ENCODE data around the gene TMEM95. TPM values are rescaled to one million over a fixed set of nuclear protein-coding genes. Genes with fewer than 3 reads are reported as not detected.

Gene TMEM95
- total RNA-seq, 1 donor from 2014 or later: not detected

- no peak for DNase-seq (ENCODE audit: low spot score, unreplicated experiment)
- peaks cover 15% of the 10 kb centered on the region for H3K36me3 Mint-ChIP-seq (ENCODE audit: insufficient read depth)
- H3K4me3 Mint-ChIP-seq (ENCODE audit: low read depth): peak overlapping the region; percentile 72
Observed at GRCh38 chr17:7405350-7406234, 50.6 kb downstream of the TMEM95 start.

GRCh38 chr17:7406235-7406825, 51.4 kb downstream of the TMEM95 start:
- Mint-ChIP-seq H3K4me3 (ENCODE audit: low read depth) (peak overlapping the region; percentile 70), H3K36me3 (ENCODE audit: insufficient read depth) (peaks cover 15% of the 10 kb centered on the region), H3K9me3 (ENCODE audit: low read depth) (no peaks in the 10 kb centered on the region), H3K4me1 (ENCODE audit: low read depth) (peaks cover 12% of the 10 kb centered on the region), H3K27me3 (peaks cover 27% of the 10 kb centered on the region), H3K27ac (peak overlapping the region; percentile 35)
- no peak for DNase-seq (ENCODE audit: low spot score, unreplicated experiment)
- TF ChIP-seq CTCF (IDR thresholded peaks at IDR 0.05; ENCODE audit: unreplicated experiment): no peak

More at GRCh38 chr17:7405350-7406234, 50.6 kb downstream of the TMEM95 start:
- no peak for TF ChIP-seq CTCF (IDR thresholded peaks at IDR 0.05; ENCODE audit: unreplicated experiment)
- H3K9me3 Mint-ChIP-seq (ENCODE audit: low read depth): no peaks in the 10 kb centered on the region
- peak overlapping the region; percentile 35 for H3K27ac Mint-ChIP-seq
- H3K27me3 Mint-ChIP-seq: peaks cover 27% of the 10 kb centered on the region
- H3K4me1 Mint-ChIP-seq (ENCODE audit: low read depth): peaks cover 12% of the 10 kb centered on the region

Other genes starting within 250 kb of the TMEM95 start
- 2.7 and 3.0 TPM in 2 replicates for gene ASGR2, start 240.3 kb upstream of the TMEM95 start, total RNA-seq
- gene ASGR1, start 175.8 kb upstream of the TMEM95 start, total RNA-seq: 10.6 and 11.1 TPM in 2 replicates
- gene DLG4, start 135.3 kb upstream of the TMEM95 start, total RNA-seq: 46.3 and 48.6 TPM in 2 replicates
- 653 and 693 TPM in 2 replicates for gene ACADVL, start 135.2 kb upstream of the TMEM95 start, total RNA-seq
- 104 TPM in 2 replicates for gene DVL2, start 120.6 kb upstream of the TMEM95 start, total RNA-seq
- gene PHF23, start 115.7 kb upstream of the TMEM95 start, total RNA-seq: 66.9 and 73.7 TPM in 2 replicates
- gene GABARAP, start 112.7 kb upstream of the TMEM95 start, total RNA-seq: 447 and 466 TPM in 2 replicates
- 134 and 137 TPM in 2 replicates for gene CTDNEP1, start 103.4 kb upstream of the TMEM95 start, total RNA-seq
- gene ELP5, start 102.9 kb upstream of the TMEM95 start, total RNA-seq: 42.3 and 45.0 TPM in 2 replicates
- 137 and 147 TPM in 2 replicates for gene CLDN7, start 92.7 kb upstream of the TMEM95 start, total RNA-seq
- gene SLC2A4, start 73.4 kb upstream of the TMEM95 start, total RNA-seq: 1.5 and 2.0 TPM in 2 replicates
- 2.7 and 4.3 TPM in 2 replicates for gene YBX2, start 60.5 kb upstream of the TMEM95 start, total RNA-seq
- 323 and 338 TPM in 2 replicates for gene EIF5A, start 47.5 kb upstream of the TMEM95 start, total RNA-seq
- 77.1 and 81.1 TPM in 2 replicates for gene GPS2, start 39.8 kb upstream of the TMEM95 start, total RNA-seq
- gene NEURL4, start 25.8 kb upstream of the TMEM95 start, total RNA-seq: 75.2 TPM in 2 replicates
- 1.0 TPM in 1 of 2 replicates, not detected in the other for gene ACAP1, start 18.6 kb upstream of the TMEM95 start, total RNA-seq
- 11.3 and 12.4 TPM in 2 replicates for gene KCTD11, start 3.0 kb upstream of the TMEM95 start, total RNA-seq
- gene TNK1, start 25.9 kb downstream of the TMEM95 start, total RNA-seq: 9.1 and 13.4 TPM in 2 replicates
- gene PLSCR3, start 39.4 kb downstream of the TMEM95 start, total RNA-seq: 35.5 and 37.9 TPM in 2 replicates
- 89.2 and 102 TPM in 2 replicates for gene TMEM256, start 48.9 kb downstream of the TMEM95 start, total RNA-seq
- gene NLGN2, start 52.7 kb downstream of the TMEM95 start, total RNA-seq: 30.3 and 34.4 TPM in 2 replicates
- gene SPEM1, start 65.2 kb downstream of the TMEM95 start, total RNA-seq: not detected in 2 replicates
- not detected in 2 replicates for gene SPEM2, start 70.5 kb downstream of the TMEM95 start, total RNA-seq
- gene SPEM3, start 73.7 kb downstream of the TMEM95 start, total RNA-seq: not detected in 2 replicates
- 8.1 and 10.0 TPM in 2 replicates for gene TMEM102, start 80.3 kb downstream of the TMEM95 start, total RNA-seq
- gene FGF11, start 84.4 kb downstream of the TMEM95 start, total RNA-seq: 4.5 and 5.1 TPM in 2 replicates
- gene CHRNB1, start 89.9 kb downstream of the TMEM95 start, total RNA-seq: 17.2 and 19.1 TPM in 2 replicates
- gene ZBTB4, start 124.5 kb downstream of the TMEM95 start, total RNA-seq: 26.8 and 28.4 TPM in 2 replicates
- gene SLC35G6, start 126.3 kb downstream of the TMEM95 start, total RNA-seq: not detected in 2 replicates
- gene POLR2A, start 129.2 kb downstream of the TMEM95 start, total RNA-seq: 195 and 210 TPM in 2 replicates
- 9.4 and 10.7 TPM in 2 replicates for gene TNFSF12, start 193.9 kb downstream of the TMEM95 start, total RNA-seq
- gene TNFSF13, start 203.6 kb downstream of the TMEM95 start, total RNA-seq: 4.1 and 4.7 TPM in 2 replicates
- 58.2 and 62.5 TPM in 2 replicates for gene SENP3, start 206.8 kb downstream of the TMEM95 start, total RNA-seq
- gene CD68, start 224.5 kb downstream of the TMEM95 start, total RNA-seq: not detected in 2 replicates
- 71.4 and 71.9 TPM in 2 replicates for gene MPDU1, start 228.7 kb downstream of the TMEM95 start, total RNA-seq
- gene SOX15, start 234.9 kb downstream of the TMEM95 start, total RNA-seq: 0.93 and 1.0 TPM in 2 replicates